GM21529 (cell line): Measurements from ENCODE around the gene INTS11.
"Not testable (repeated sequence)": the region's sequence is repeated elsewhere in the genome, so short reads cannot be mapped to it uniquely, and the experiment has no call there.

Experiments used
- ATAC-seq: cut with Tn5 transposase; IDR thresholded peaks from one replicate; pipeline ENCODE4 v1.9.1; 2021; ENCODE audit not compliant: unreplicated experiment

INTS11 gene

GRCh38 chr1:1324524-1325287, at the start of gene INTS11, which contains the start of gene CPTP:
TSS of gene INTS11 (minus strand) at chr1:1324660. CDS start at chr1:1324608, 52 bp downstream.
TSS of gene CPTP (plus strand) at chr1:1324802. CDS start at chr1:1326911, 2,109 bp downstream.
- peak; percentile 68 for ATAC-seq

DNA sequence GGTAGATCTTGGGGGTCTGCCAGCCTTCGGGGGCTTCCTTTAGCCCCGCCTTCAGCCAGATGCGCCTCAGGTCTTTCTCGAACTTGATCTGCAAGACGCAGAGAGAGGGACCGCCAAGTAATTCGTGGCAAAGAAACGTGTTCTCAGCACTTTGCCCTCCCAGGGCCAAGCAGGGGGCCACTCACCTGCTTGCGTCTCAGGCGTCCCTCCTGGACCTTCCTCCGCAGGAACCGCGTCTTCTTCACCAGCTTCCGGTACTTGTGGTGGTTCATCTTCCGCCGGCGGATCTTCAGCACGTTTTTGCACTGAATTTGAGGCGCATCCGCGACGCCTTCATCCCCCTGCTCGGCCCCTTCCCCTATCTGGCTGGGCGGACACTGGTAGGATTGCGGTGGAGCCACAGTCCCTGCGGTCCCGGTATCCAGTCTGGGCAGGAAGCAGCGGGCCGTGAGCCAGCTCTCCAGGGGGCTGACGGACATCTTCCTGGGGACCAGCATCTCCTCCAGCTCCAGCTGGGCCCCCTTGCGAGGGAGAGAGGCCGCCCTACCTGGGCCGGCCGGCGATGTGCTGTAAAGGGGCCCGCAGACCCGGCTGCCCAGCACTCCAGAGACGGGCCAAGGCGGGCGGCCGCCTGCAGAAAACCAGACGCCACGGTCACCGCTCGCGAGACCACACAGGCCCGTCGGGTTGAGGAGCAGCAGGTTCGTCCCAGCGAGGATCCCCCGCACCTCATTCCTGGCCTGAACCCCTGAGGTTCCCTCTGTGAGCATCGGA, 49.5 kb upstream of the INTS11 start:
- no peak for ATAC-seq

GRCh38 chr1:1373051-1373814, 48.8 kb upstream of the INTS11 start:
- ATAC-seq, result no peak

DNA sequence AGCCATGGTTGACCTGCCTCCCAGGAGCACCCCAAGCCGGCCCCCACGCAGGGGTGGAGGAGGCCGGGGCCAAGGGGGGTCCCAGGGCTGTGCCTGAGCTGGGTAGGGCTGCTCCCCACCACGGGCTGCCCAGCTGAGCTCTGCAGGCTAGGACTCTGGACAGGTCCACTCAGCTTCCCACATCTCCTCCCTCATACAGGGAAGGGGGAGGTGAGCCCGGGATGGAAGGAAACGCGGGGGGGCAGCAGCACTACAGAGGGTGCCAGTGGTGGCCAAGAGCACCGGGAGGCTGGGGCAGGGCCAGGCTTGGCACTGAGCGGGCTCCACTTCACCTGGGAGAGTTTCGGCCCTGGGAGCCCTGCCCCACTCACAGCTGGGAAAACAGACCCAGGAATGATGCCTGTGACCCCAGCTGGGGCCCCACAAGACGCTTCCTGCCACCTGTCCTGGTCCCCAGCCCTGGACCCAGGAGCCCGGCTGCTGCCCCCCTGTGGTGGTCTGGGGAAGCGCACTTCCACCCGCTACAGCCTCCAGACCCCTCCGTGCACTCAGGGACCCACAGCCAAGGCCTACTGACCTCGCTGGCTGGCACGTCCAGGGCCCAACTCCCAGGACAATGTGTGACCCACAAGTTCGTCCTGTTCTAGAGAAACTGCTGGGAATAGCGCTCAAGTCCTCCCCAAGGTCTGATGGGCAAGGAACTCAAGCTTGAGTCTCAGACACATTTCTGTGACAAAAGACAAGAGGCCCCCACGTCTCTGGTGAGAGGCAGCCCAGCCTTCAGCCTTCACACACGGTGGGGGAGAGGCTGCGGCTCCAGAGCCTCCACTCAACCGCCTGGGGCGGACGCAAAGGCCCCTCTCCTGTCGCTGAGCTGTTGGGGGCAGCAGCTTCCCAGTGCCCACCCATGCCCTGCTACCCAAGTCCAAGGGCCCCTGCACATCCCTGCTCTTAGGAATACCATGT, 47.6 kb upstream of the INTS11 start:
- ATAC-seq, result no peak

DNA sequence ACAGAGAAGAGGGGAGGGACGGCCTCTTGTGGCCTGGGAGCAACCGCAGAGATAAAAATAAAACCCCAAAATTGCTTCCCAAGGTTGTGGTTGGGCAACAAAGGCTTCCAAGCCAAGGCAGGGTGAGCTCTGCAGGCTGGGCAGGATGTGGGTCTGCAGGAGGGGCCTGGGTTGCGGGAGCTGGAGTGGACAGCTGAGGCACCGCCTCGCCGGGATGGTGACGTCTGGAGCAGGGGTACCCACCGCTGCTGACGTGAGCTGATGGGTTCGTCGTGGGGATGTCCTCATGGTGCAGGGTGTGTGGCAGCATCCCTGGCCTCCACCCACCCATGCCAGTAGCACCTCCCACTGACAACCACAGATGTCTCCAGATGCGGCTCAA, 46.9 kb upstream of the INTS11 start:
- no peak for ATAC-seq

- ATAC-seq, result no peak
Measured at GRCh38 chr1:1370771-1371300, 46.4 kb upstream of the INTS11 start.

DNA sequence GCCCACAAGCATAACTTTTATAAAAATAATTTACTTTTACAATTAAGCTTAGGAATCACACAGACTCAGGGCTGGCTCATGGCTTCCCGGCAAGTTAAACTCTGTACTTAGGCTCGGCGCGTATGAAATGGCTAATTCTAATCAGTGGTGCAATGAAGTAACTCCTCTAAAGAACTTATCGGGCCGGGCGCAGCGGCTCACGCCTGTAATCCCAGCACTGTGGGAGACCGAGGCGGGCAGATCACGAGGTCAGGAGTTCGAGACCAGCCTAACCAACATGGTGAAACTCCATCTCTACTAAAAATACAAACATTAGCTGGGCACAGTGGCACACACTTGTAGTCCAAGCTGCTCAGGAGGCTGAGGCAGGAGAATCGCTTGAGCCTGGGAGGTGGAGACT, 45.6 kb upstream of the INTS11 start:
- not testable (repeated sequence) for ATAC-seq

DNA sequence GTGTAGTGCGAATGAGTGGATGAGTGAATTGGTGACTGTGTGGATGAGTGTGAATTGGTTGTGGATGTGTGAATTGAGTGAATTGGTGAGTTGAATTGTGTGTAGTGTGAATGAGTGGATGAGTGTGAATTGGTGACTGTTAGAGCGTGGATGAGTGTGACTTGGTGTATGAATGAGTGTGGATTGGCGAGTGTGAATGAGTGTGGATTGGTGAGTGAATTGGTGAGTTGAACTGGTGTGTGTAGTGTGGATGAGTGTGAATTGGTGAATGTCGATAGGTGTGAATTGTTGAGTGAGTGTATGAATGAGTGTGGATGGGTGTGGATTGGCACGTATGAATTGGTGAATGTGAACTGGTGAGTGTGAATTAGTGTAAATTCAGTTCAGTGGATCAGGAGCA, 42.9 kb upstream of the INTS11 start:
- ATAC-seq, result no peak

- ATAC-seq, result no peak
Measured at GRCh38 chr1:1366699-1367066, 42.2 kb upstream of the INTS11 start.

GRCh38 chr1:1365875-1366698, 41.6 kb upstream of the INTS11 start:
- no peak for ATAC-seq

DNA sequence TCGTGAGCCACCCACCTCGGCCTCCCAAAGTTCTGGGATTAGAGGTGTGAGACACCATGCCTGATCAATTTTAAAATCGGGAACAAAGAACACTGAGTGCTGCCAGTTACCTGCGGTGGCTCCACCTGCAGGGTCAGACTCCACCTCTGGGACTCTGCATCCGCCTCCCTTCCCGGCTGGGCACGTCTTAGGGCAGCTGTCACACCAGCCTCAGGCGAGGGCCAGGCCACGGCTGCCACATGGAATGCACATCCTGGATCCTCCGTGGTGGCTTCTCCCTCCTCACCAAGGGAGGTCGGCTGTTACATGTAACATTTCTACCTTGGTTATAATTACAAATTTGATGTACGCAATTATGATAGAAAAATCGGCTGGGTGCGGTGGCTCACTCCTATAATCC, 39.8 kb upstream of the INTS11 start:
- ATAC-seq, result no peak

GRCh38 chr1:1361982-1362423, 37.5 kb upstream of the INTS11 start:
- no peak for ATAC-seq

DNA sequence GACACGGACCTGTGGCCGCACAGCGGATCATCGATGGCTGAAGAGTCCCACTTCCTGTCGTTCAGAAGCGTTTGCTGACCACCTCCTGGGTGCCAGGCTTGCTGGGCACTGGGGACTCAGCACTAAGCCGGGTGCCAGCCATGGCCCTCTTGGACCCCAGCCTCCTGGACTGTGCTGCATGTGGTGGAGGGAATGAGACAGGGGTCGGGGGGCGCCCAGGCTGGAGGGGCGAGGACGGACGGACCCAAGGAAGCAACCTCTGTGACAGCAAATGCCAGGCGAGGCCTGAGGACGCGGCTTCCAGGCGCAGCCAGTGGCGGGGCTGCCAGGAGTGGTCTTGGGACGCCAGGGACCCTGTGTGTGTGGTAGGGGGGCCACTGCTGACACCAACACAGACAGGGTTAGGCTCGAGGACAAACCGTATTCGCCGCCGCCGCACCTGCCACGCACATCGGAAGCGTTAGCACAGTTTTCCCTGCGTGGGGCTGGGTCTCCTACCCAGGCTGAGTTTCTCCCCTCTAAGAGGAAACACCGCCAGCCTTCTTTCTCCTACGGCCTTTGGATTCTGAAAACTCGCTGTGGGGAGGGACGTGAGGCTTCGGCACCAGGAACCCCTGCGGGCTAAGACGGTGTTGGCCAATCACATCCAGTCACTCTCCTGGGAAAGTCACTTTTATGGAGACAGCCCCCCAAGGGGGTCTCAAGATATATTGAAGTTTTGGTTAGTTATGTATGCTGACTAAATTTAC, 36.9 kb upstream of the INTS11 start:
- no peak for ATAC-seq

DNA sequence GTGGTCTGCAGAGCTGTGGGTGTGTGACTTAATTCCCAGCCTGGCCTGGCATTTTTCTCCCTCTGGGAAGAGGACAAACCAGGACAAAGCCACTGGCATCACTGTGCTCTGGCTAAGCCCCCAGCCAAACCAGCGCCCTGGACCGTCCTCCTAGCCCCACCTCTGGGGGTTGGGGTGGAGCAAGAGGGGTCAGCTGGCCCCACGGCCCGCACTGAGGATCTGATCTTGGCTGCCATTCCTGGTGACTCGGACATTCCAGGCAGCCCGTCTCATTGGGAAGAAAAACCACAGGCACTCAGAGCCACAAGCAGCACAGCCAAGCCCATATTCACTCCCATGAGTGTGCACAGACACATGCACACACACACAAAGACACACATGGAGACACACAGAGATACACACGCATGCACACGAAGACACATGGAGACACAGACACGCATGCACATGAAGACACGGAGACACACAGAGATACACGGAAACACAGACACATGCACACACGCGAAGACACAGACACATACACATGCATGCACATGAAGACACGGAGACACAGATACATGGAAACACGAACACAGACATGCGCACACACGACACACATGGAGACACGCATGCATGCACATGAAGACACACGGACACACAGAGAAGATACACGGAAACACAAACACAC, 36.2 kb upstream of the INTS11 start:
- no peak for ATAC-seq

DNA sequence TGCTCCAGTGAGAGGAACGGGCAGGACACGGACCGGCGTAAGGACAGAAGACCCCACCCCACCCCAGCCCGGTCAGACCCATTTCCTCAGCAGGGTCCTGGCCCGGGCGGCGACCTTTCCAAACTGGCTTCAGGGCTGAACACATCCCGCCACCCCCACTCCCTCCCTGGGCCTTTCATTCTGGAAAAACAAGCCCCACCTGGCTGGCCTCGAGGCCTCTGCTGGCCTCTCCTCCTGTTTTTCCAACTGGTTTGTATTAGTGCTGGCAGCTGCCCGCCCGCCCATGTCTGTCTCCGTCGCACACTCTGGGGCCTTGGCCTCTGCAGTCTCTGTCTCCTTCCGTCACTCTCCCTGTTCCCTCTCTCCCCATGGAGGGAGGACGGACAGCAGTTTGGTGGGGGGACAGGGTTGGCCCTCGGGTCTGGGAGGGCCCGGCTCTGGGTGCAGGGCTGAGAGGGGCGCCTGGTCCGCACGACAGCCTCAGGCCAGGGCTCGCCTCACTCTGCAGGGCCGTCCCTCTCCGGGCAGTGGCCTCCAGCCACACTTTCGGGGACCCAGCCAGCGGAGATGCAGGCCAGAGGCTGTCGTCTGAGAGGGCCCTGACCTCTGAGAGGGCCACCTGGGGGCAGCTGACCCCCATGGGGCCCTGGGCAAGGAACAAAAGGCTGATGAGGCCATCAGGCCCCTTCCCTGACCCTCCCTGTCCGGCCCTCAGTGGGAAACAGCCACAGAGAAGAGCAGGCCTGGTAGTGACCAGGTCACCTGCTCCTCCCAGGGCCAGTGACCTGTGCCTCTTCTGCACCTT, 35.4 kb upstream of the INTS11 start:
- no peak for ATAC-seq

GRCh38 chr1:1359308-1359663, 34.8 kb upstream of the INTS11 start:
- ATAC-seq, result no peak
